Measurements from ENCODE around the gene VAV3.

GRCh38 chr1:107941531-107941930 lies 23.4 kb downstream of the VAV3 start:
- TF ChIP-seq, protein P1, sequence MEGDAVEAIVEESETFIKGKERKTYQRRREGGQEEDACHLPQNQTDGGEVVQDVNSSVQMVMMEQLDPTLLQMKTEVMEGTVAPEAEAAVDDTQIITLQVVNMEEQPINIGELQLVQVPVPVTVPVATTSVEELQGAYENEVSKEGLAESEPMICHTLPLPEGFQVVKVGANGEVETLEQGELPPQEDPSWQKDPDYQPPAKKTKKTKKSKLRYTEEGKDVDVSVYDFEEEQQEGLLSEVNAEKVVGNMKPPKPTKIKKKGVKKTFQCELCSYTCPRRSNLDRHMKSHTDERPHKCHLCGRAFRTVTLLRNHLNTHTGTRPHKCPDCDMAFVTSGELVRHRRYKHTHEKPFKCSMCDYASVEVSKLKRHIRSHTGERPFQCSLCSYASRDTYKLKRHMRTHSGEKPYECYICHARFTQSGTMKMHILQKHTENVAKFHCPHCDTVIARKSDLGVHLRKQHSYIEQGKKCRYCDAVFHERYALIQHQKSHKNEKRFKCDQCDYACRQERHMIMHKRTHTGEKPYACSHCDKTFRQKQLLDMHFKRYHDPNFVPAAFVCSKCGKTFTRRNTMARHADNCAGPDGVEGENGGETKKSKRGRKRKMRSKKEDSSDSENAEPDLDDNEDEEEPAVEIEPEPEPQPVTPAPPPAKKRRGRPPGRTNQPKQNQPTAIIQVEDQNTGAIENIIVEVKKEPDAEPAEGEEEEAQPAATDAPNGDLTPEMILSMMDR (conservative IDR thresholded peaks at IDR 0.05 in 1 of 2, IDR thresholded peaks at IDR 0.05 in 1 of 2; ENCODE audit: low read depth in 1 of 2, low read length in 2 of 2) = no peak
- TF ChIP-seq EZH2 (IDR thresholded peaks at IDR 0.05; ENCODE audit: low read length, missing control alignments) = no peak

All from fibroblast of lung (primary cell).